Bronchus fibroblast of lung (primary cell): ENCODE data around the gene TBL1X. TPM values are rescaled to one million over a fixed set of nuclear protein-coding genes. Genes with fewer than 3 reads are reported as not detected.

ENCODE experiments used
- total RNA-seq: library from RNA; depleted of rRNA; stranded (reverse); fragments of >200 nt; gene quantifications from 2 replicates; pipeline ENCODE4 v1.2.3, GENCODE V29; 2015

Gene TBL1X
- 15.1 and 21.6 TPM in 2 replicates for total RNA-seq

GRCh38 chrX:9464435-9465371, at the start of gene TBL1X:
Gene TBL1X (plus strand): TSS chrX:9465058. CDS start chrX:9653587, 188,529 bp downstream.

DNA sequence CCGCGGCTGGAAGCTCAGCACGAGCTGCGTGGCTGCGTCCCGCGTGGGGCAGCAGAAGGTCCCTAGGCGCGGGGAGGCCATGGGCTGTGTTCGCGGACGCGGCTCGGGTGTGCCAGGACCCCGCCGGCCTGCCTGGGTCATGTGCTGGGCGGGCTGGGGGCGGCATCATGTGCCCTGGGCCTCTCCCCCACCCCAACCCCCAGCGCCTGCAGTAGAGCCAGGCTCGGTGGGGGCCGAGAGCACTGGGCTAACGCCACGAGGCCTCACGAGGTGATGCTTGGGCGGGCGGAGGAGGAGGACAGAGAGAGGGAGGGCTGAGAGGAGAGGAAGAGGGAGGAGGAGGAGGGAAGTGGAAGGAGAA, 300.9 kb downstream of the TBL1X start, which contains the start of gene GPR143:
Gene GPR143, minus strand, starts transcription at position 111 of the 361 bp plus-strand sequence. Its CDS starts 30 bp downstream, at position 81.

DNA sequence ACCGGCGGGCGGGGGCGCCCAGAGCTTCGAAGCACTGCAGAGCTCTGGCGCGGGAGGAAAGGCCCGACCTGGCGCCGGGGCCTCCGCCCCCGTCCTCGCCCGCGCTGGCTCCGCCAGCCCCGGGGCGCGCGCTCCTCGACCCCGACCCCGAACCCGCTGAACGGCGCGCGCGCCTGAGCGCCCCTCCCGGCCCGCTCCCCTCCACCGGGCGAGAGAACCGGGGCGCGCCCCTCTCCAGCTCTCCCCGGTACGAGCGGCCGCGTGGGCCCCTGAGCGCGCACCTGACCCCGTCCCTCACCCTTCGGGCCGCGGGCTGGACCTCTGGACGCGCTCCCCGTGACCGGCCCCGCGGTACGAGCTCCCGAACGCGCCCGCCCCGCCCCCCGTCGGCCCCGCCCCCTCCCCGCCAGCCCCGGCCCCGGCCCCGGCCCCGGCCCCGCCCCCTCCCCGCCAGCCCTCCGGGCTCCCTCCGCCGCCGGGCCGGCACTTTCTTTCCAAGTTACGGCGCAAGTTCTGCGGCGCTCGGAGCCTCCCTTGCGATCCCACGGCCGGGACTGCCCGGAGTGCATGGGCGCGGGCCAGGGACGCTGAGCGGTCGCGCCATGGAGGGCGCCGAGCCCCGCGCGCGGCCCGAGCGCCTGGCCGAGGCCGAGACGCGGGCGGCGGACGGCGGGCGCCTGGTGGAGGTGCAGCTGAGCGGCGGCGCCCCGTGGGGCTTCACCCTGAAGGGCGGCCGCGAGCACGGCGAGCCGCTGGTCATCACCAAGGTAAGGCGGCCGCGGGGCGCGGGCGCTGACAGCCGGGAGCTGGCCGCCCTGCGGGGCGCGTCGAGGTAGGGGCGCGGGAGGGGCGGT, 321.3 kb downstream of the TBL1X start, which contains the start of gene SHROOM2:
Gene SHROOM2, plus strand, starts transcription at position 486 of the 854 bp plus-strand sequence. Its CDS starts 117 bp downstream, at position 603.

